GM23248 (cell line): ENCODE measurements around the gene CNTN6.

Source experiments
- EZH2 ChIP-seq: fragments of 200-600 bp; sonication (generic); IDR thresholded peaks from 2 replicates; pipeline ENCODE4 v1.6.1; 2018; ENCODE audit warnings: antibody characterized with exemption, mild to moderate bottlenecking; ENCODE audit not compliant: insufficient read depth, poor library complexity, severe bottlenecking
- EZH2phosphoT487 ChIP-seq: fragments of 200-600 bp; sonication (generic); IDR thresholded peaks from 2 replicates; pipeline ENCODE4 v1.6.1; 2018; ENCODE audit warnings: antibody characterized with exemption, moderate library complexity, mild to moderate bottlenecking, low read depth; ENCODE audit not compliant: insufficient read depth

- no peak for TF ChIP-seq EZH2
- TF ChIP-seq EZH2phosphoT487 = no peak
Observed at GRCh38 chr3:1068985-1069384, 23.8 kb upstream of the CNTN6 start.
